ENCODE data around the gene DCLRE1C.
"Not testable (repeated sequence)": the region's sequence is repeated elsewhere in the genome, so short reads cannot be mapped to it uniquely, and the experiment has no call there.

The DCLRE1C gene

DNA sequence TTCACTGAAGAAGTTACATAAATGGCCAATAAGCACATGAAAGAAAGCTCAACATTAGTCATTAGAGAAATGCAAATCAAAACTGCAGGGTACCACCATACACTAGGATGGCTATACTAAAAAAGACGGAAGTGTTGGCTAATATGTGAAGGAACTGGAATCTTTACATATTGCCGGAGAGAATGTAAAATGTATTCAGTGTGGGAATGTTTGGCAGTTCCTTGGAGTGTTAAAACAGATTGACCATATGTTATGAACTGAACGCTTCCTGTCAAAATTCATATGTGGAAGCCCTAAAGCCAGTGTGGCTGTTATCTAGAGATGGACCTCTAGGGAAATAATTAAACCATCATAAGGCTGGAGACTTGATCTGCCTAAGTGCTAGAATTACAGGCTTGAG, 42.1 kb downstream of the DCLRE1C start:
- FAIRE-seq = no peak
- TF ChIP-seq, protein P1, sequence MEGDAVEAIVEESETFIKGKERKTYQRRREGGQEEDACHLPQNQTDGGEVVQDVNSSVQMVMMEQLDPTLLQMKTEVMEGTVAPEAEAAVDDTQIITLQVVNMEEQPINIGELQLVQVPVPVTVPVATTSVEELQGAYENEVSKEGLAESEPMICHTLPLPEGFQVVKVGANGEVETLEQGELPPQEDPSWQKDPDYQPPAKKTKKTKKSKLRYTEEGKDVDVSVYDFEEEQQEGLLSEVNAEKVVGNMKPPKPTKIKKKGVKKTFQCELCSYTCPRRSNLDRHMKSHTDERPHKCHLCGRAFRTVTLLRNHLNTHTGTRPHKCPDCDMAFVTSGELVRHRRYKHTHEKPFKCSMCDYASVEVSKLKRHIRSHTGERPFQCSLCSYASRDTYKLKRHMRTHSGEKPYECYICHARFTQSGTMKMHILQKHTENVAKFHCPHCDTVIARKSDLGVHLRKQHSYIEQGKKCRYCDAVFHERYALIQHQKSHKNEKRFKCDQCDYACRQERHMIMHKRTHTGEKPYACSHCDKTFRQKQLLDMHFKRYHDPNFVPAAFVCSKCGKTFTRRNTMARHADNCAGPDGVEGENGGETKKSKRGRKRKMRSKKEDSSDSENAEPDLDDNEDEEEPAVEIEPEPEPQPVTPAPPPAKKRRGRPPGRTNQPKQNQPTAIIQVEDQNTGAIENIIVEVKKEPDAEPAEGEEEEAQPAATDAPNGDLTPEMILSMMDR (IDR thresholded peaks at IDR 0.05; ENCODE audit: insufficient read depth, missing control alignments) = no peak
- no peak for DNase-seq (ENCODE audit: insufficient read length, low spot score)

DNA sequence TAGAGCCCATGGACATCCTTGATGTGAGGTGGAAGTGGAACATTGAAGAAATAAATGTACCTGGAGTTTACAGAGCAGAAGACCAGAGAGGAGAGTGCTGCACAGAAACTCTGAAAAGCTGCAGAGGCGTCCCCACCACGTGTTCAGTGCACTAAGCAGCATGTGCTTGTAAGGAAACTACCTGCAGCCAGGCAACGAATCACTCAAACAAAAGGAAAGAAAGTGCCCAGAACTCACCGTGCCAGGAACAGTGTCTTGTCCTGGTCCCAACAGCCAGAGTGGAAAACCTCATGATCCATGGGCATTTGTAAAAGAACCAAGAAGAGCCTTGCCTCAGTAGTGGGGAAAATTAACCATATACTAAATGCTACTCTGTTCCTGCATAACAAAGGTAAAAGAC, 42.9 kb downstream of the DCLRE1C start:
- FAIRE-seq (no peak), DNase-seq (ENCODE audit: insufficient read length, low spot score) (no peak)
- TF ChIP-seq, protein P1 (IDR thresholded peaks at IDR 0.05; ENCODE audit: insufficient read depth, missing control alignments) = no peak

DNA sequence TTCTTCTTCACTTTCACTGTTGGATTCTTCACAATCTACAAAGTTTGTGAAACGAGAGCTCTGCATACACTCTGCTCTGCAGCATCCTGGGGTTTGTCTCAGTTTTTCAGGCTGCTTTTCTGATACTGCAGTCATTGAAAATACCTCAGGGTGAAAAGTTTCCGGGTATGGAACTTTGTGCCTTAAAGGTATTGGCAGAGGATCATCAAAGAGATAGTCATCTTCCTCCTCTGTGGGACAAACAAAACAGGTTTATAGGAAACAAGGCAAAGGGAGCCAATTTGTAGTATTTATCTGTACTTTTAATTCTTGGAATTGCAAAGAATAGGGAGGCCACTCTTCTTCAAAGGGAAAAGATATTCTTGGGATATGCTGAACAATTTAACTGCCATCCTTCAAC, 44.8 kb downstream of the DCLRE1C start:
- TF ChIP-seq, protein P1 (IDR thresholded peaks at IDR 0.05; ENCODE audit: insufficient read depth, missing control alignments) = no peak
- DNase-seq (ENCODE audit: insufficient read length, low spot score) (no peak), FAIRE-seq (no peak)

DNA sequence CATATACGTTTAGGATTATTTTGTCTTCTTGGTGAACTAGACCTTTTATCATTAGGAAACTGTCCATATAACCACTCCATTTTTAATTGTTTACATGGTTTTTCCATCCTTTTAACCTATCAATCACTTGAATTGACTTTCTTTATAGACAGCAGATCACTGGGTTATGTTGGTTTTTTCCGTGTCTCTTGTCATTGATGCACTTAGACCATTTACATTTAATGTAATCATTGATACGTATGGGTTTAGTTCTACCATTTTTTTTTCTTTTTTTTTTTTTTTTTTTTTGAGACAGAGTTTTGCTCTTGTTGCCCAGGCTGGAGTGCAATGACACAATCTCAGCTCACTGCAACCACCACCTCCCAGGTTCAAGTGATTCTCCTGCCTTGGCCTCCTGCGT, 46.3 kb downstream of the DCLRE1C start:
- not testable (repeated sequence) for DNase-seq (ENCODE audit: insufficient read length, low spot score); FAIRE-seq

DNA sequence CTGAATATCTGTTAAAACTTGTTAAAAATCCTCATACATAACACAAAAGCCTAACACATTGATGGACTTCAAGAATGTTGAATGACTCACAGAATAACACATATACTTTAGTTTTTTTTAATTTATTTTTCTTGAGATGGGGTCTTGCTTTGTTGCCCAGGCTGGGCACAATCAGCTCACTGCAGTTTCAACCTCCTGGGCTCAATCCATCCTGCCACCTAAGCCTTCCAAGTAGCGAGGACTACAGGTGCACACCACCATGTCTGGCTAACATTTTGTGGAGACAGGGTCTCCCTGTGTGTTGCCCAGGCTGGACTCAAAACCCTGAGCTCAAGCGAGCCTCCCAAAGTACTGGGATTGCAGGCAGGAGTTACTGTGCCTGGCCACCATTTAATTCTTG, 47.1 kb downstream of the DCLRE1C start:
- FAIRE-seq = no peak
- TF ChIP-seq, protein P1 (IDR thresholded peaks at IDR 0.05; ENCODE audit: insufficient read depth, missing control alignments) = no peak
- no peak for DNase-seq (ENCODE audit: insufficient read length, low spot score)

DNA sequence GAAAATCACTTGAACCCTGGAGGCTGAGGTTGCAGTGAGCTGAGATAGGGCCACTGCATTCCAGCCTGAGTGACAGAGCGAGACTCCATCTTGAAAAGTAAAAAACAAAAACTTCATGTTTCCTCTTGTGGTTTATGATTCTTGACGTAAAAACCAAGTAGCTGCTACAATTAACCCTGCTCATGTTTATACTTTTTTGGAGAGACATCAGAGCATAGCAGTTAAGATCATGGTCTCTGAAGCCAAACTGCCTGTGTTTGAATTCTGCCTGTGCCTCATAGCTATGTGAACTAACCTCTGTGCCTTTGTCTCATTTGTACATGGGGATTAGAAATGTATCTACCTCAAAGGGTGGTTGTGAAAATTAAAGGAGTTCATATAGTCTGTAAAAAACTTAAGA, 48.0 kb downstream of the DCLRE1C start:
- FAIRE-seq (no peak), DNase-seq (ENCODE audit: insufficient read length, low spot score) (no peak)
- TF ChIP-seq, protein P1 (IDR thresholded peaks at IDR 0.05; ENCODE audit: insufficient read depth, missing control alignments) = no peak

DNA sequence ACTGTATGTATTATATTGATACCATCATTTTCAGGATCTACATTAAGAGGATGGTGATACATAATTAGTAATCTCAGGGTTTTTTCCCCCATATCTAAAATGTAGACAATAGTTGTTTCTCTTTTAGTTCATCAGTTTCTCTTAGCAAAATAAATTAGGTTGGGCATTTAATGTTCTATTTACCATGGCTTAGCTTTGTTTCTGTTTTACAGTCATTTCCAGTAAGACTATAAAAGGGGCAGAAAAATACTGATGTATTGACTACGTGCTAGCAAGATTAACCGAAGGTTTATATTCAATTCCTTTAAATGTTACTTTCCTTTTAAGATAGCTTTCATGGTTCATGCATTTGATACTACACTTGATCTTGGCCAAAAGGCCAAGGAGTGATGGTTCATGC, 49.0 kb downstream of the DCLRE1C start:
- no peak for DNase-seq (ENCODE audit: insufficient read length, low spot score)
- TF ChIP-seq, protein P1 (IDR thresholded peaks at IDR 0.05; ENCODE audit: insufficient read depth, missing control alignments) = no peak
- no peak for FAIRE-seq

DNA sequence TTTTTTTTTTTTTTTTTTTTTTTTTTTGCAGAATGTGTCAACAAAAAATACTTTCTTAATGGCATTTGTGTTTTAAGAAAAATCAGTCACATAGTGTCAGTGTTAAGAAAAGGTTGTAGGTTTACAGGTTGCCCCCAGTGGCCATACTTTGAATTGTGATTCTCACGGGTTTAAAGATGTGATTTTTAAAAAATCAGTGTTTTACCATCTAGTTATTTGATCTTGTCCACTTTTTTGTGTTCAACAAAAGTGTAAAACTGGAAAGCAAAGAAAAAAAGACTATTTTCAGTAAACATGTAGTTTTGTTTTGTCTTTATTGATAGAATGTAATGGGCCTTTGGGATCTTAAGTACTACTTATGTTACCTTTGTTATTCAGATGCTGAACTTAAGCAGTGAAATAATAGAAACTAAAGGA, 49.6 kb downstream of the DCLRE1C start:
- FAIRE-seq = no peak
- TF ChIP-seq, protein P1 (IDR thresholded peaks at IDR 0.05; ENCODE audit: insufficient read depth, missing control alignments) = peak; percentile 31
- DNase-seq (ENCODE audit: insufficient read length, low spot score) = no peak

Measured in D721Med (cell line).